ENCODE data around the gene GLI3.

The GLI3 gene

GRCh38 chr7:41972776-41973175 lies 264.2 kb downstream of the GLI3 start:
- DNase-seq (ENCODE audit: low read depth in 2 of 2), result no peak

GRCh38 chr7:41972270-41972669 lies 264.7 kb downstream of the GLI3 start:
- no peak for DNase-seq (ENCODE audit: low read depth in 2 of 2)

- DNase-seq (ENCODE audit: low read depth in 2 of 2), result no peak
These were observed 265.3 kb downstream of the GLI3 start for GRCh38 chr7:41971640-41972187.

GRCh38 chr7:41970941-41971340 lies 266.1 kb downstream of the GLI3 start:
- DNase-seq (ENCODE audit: low read depth in 2 of 2), result no peak

GRCh38 chr7:41969561-41970105 lies 267.4 kb downstream of the GLI3 start:
- no peak for DNase-seq (ENCODE audit: low read depth in 2 of 2)

GRCh38 chr7:41967156-41967555 lies 269.9 kb downstream of the GLI3 start:
- DNase-seq (ENCODE audit: low read depth in 2 of 2), result no peak

GRCh38 chr7:41965951-41966505 lies 271.0 kb downstream of the GLI3 start:
- DNase-seq (ENCODE audit: low read depth in 2 of 2), result no peak

GRCh38 chr7:41964849-41965745 lies 271.9 kb downstream of the GLI3 start:
- no peak for DNase-seq (ENCODE audit: low read depth in 2 of 2)

- DNase-seq (ENCODE audit: low read depth in 2 of 2), result no peak
These were observed 272.7 kb downstream of the GLI3 start for GRCh38 chr7:41964183-41964753.

- no peak for DNase-seq (ENCODE audit: low read depth in 2 of 2)
These were observed 280.3 kb downstream of the GLI3 start for GRCh38 chr7:41956705-41957104.

- no peak for DNase-seq (ENCODE audit: low read depth in 2 of 2)
These were observed 280.9 kb downstream of the GLI3 start for GRCh38 chr7:41955893-41956675.

- DNase-seq (ENCODE audit: low read depth in 2 of 2), result no peak
These were observed 281.6 kb downstream of the GLI3 start for GRCh38 chr7:41955451-41955850.

- DNase-seq (ENCODE audit: low read depth in 2 of 2), result no peak
These were observed 282.0 kb downstream of the GLI3 start for GRCh38 chr7:41954976-41955375.

- DNase-seq (ENCODE audit: low read depth in 2 of 2), result no peak
These were observed 288.5 kb downstream of the GLI3 start for GRCh38 chr7:41948503-41948902.

- DNase-seq (ENCODE audit: low read depth in 2 of 2), result peak; percentile 29 to 48
These were observed 293.9 kb downstream of the GLI3 start for GRCh38 chr7:41943094-41943577.

- no peak for DNase-seq (ENCODE audit: low read depth in 2 of 2)
These were observed 294.4 kb downstream of the GLI3 start for GRCh38 chr7:41942468-41943093.

GRCh38 chr7:41940760-41941343 lies 296.2 kb downstream of the GLI3 start:
- peak; percentile 28 to 31 for DNase-seq (ENCODE audit: low read depth in 2 of 2)

GRCh38 chr7:41938371-41938770 lies 298.6 kb downstream of the GLI3 start:
- DNase-seq (ENCODE audit: low read depth in 2 of 2), result no peak

GRCh38 chr7:41933427-41933826 lies 303.6 kb downstream of the GLI3 start:
- DNase-seq (ENCODE audit: low read depth in 2 of 2), result no peak

GRCh38 chr7:41931263-41931646 lies 305.8 kb downstream of the GLI3 start:
- DNase-seq (ENCODE audit: low read depth in 2 of 2), result no peak

Measured in stimulated activated CD8-positive, alpha-beta memory T cell treated with anti-CD3 and anti-CD28 coated beads, Interleukin-7, amount 100 ng/mL, for 4 hours (primary cell).